ENCODE data around the gene SOWAHD.

DNA sequence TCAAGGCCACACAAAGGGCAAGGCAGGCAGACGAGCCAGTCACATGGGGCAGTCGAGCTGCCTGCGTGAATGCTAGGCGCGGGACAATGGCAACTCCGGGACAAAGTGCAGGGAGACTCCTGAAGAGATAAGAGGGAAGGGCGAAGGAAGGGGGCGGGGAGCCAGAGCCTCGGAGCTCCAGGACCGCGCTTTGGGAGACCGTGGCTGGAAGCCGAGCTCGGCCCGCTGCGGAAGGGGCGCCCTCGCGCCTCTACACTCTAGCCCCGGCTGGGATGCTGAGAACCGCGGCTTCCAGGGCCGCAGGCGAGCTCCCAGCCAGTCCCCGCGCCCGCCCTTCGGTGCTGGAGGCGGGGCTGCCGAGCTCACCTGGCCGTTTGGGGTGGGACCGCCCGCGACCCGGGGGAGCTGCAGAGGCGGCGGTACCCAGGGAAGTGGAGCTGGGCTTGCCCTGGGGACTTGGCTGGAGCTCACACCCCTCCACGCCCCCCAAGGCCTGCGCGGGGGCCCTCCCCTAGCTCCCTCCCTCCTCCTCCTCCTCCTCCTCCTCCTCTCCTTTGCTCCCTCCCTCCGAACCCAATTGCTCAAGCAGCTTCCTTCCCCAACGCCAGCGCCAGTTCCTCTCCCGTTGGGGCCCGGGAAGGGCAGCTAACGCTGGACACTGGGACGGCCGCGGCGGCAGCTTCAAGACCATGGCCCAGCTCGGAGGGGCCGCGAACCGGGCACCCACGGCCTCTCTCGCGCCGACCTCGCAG is at the start of gene SOWAHD:
- TF ChIP-seq POLR2A (IDR thresholded peaks at IDR 0.05) (no peak), CTCF (IDR thresholded peaks at IDR 0.05) (no peak)

Data from right lobe of liver (tissue), 4 donors.